LNCaP clone FGC (cell line): ENCODE data around the gene DRD2.

Experiments
- DNase-seq: peaks from one replicate; pipeline ENCODE4 v3.0.0-alpha.2; 2011; ENCODE audit warnings: low read depth
- H3K4me3 ChIP-seq: 2 replicates; pipeline ENCODE4 v1.5.1; 2011; ENCODE audit warnings: mild to moderate bottlenecking, low read depth, low read length, control low read depth
- CTCF ChIP-seq: IDR thresholded peaks from 2 replicates; pipeline ENCODE4 v1.5.1; 2012; ENCODE audit warnings: mild to moderate bottlenecking; ENCODE audit not compliant: control insufficient read depth, insufficient read depth; ENCODE audit errors: extremely low read depth

DRD2 gene

GRCh38 chr11:113507341-113507740 is 32.1 kb upstream of the DRD2 start:
- DNase-seq: no peak
- H3K4me3 ChIP-seq: no peak overlapping the region
- TF ChIP-seq CTCF: no peak

- no peak for DNase-seq
- no peak for TF ChIP-seq CTCF
- H3K4me3 ChIP-seq: no peak overlapping the region
Observed at GRCh38 chr11:113506893-113507292, 31.7 kb upstream of the DRD2 start.

GRCh38 chr11:113506461-113506860 is 31.3 kb upstream of the DRD2 start:
- no peak for TF ChIP-seq CTCF
- H3K4me3 ChIP-seq: no peak overlapping the region
- DNase-seq: no peak

GRCh38 chr11:113505541-113506375 is 30.6 kb upstream of the DRD2 start:
- H3K4me3 ChIP-seq: no peak overlapping the region
- no peak for DNase-seq
- TF ChIP-seq CTCF: no peak

GRCh38 chr11:113505046-113505445 is 29.8 kb upstream of the DRD2 start:
- H3K4me3 ChIP-seq: no peak overlapping the region
- no peak for DNase-seq
- TF ChIP-seq CTCF: no peak

GRCh38 chr11:113504586-113504985 is 29.4 kb upstream of the DRD2 start:
- H3K4me3 ChIP-seq: no peak overlapping the region
- no peak for TF ChIP-seq CTCF
- no peak for DNase-seq

GRCh38 chr11:113504071-113504470 is 28.9 kb upstream of the DRD2 start:
- DNase-seq: no peak
- no peak overlapping the region for H3K4me3 ChIP-seq
- no peak for TF ChIP-seq CTCF
